Keratinocyte (primary cell): ENCODE data around the gene PCGF3. TPM values are rescaled to one million over a fixed set of nuclear protein-coding genes. Genes with fewer than 3 reads are reported as not detected.

Experiments
- DNase-seq: peaks from one replicate; pipeline ENCODE4 v3.0.0-alpha.2; 2011; ENCODE audit warnings: low read depth, missing footprints, low spot score
- FAIRE-seq: peaks from 2 replicates; lab custom pipeline; 2011; peaks lifted over from hg19 to GRCh38; lab: Jason Lieb, UNC
- H2AFZ ChIP-seq: 2 replicates; pipeline ENCODE4 v1.6.0; 2012; ENCODE audit warnings: low read length, control low read depth, inconsistent platforms; ENCODE audit not compliant: control insufficient read depth
- H3K27ac ChIP-seq: 2 replicates; pipeline ENCODE4 v1.5.1; 2011; ENCODE audit warnings: low read length; ENCODE audit not compliant: control insufficient read depth, insufficient read depth
- H3K27me3 ChIP-seq: 3 replicates; pipeline ENCODE4 v1.6.0; 2011; ENCODE audit warnings: low read length; ENCODE audit not compliant: control insufficient read depth, insufficient read depth; ENCODE audit errors: extremely low read depth
- H3K36me3 ChIP-seq, 2 experiments: 2 replicates in 1 of 2; 3 replicates in 1 of 2; pipeline ENCODE4 v1.5.1; 2011; ENCODE audit warnings: low read length in 2 of 2, mild to moderate bottlenecking in 1 of 2; ENCODE audit not compliant: control insufficient read depth in 2 of 2, insufficient read depth in 2 of 2; ENCODE audit errors: extremely low read depth in 1 of 2
- H3K4me1 ChIP-seq: 3 replicates; pipeline ENCODE4 v1.5.1; 2011; ENCODE audit warnings: low read length; ENCODE audit not compliant: control insufficient read depth, insufficient read depth; ENCODE audit errors: extremely low read depth
- H3K4me2 ChIP-seq: 3 replicates; pipeline ENCODE4 v1.6.0; 2011; ENCODE audit warnings: low read depth, low read length; ENCODE audit not compliant: control insufficient read depth, insufficient read depth; ENCODE audit errors: extremely low read depth
- H3K4me3 ChIP-seq, 3 experiments: fragments of 200-600 bp in 1 of 3; sonication (generic) in 1 of 3; 2 replicates in 2 of 3; 3 replicates in 1 of 3; pipeline ENCODE4 v1.5.1; 2011 to 2016; ENCODE audit warnings: low read length in 3 of 3, mild to moderate bottlenecking in 3 of 3, control low read depth in 2 of 3, inconsistent platforms in 1 of 3, low read depth in 1 of 3, mixed read lengths in 1 of 3, mixed run types in 1 of 3, moderate library complexity in 1 of 3; ENCODE audit not compliant: control insufficient read depth in 2 of 3, insufficient read depth in 2 of 3; ENCODE audit errors: extremely low read depth in 1 of 3
- H3K79me2 ChIP-seq: 2 replicates; pipeline ENCODE4 v1.6.0; 2012; ENCODE audit warnings: low read length; ENCODE audit not compliant: control insufficient read depth, insufficient read depth
- H3K9ac ChIP-seq: 3 replicates; pipeline ENCODE4 v1.6.0; 2011; ENCODE audit warnings: low read length; ENCODE audit not compliant: control insufficient read depth, insufficient read depth; ENCODE audit errors: extremely low read depth
- H3K9me1 ChIP-seq: 3 replicates; pipeline ENCODE4 v1.6.0; 2011; ENCODE audit warnings: low read length; ENCODE audit not compliant: control insufficient read depth, insufficient read depth; ENCODE audit errors: extremely low read depth
- H3K9me3 ChIP-seq: 2 replicates; pipeline ENCODE4 v1.5.1; 2012; ENCODE audit warnings: low read depth, low read length; ENCODE audit not compliant: control insufficient read depth
- H4K20me1 ChIP-seq: 3 replicates; pipeline ENCODE4 v1.6.0; 2011; ENCODE audit warnings: low read length; ENCODE audit not compliant: control insufficient read depth, insufficient read depth; ENCODE audit errors: extremely low read depth
- EZH2 ChIP-seq: IDR thresholded peaks from one replicate; pipeline ENCODE4 v1.6.1; 2012; ENCODE audit warnings: inconsistent platforms, mild to moderate bottlenecking, low read length, moderate library complexity
- dilution Hi-C: fragments of 300-500 bp; cut with MboI; formaldehyde crosslinking; loops from one replicate; pipeline ENCODE4 v1.7.0; 2020; ENCODE audit warnings: low sequenced_read_pairs; ENCODE audit not compliant: extremely low pct_ligation_motif_present
- polyA plus RNA-seq, 5 experiments: library from polyadenylated mRNA; depleted of rRNA in 3 of 5; stranded (reverse) in 3 of 5; stranded (forward) in 1 of 5; unstranded in 1 of 5; fragments of >200 nt; gene quantifications; 1 replicate in 1 of 5; 2 replicates in 3 of 5; 3 replicates in 1 of 5; pipeline versions ENCODE4 v1.2.1 to v1.2.3, GENCODE V29; 2011 to 2012; ENCODE audit warnings: missing spikeins in 2 of 5, low read depth in 1 of 5, low replicate concordance in 1 of 5
- TF ChIP-seq, protein P1 (sequence below), 3 experiments: IDR thresholded peaks in 1 of 3; conservative IDR thresholded peaks in 1 of 3; optimal IDR thresholded peaks in 1 of 3; 2 replicates in 2 of 3; 3 replicates in 1 of 3; pipeline versions ENCODE3 to v1.5.1; 2011; ENCODE audit warnings: low read length in 3 of 3, mild to moderate bottlenecking in 3 of 3, moderate library complexity in 2 of 3, control low read depth in 1 of 3, inconsistent platforms in 1 of 3; ENCODE audit not compliant: insufficient read depth in 2 of 3; ENCODE audit errors: extremely low read depth in 1 of 3

Gene PCGF3
- polyA plus RNA-seq, 1 donor (not counting 4 experiments of a cell fraction or from before 2014, with no cell fraction given), result 40.1 TPM

DNA sequence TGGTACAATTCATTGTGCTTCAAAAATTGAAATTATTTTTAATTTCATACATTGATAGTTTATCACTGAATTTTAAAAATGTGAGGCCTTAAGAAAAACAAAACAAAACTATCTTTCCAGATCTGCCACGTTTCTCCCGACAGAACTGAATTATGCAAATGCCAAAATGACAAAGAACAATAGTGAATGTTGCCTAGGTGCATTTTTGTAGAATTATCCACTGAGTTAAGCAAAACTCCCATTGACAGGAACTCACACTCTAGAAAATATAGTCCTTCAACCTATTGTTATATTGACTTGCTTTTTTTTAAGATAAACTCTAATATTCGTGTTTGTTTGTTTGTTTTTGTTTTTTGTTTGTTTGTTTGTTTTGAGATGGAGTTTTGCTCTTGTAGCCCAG, 6.5 kb downstream of the PCGF3 start:
- Histone ChIP-seq H4K20me1 (peaks cover 4% of the 10 kb centered on the region), H3K9me1 (peaks cover 4% of the 10 kb centered on the region), H3K4me1 (peaks cover 5% of the 10 kb centered on the region), H3K4me2 (no peak overlapping the region), H3K36me3 (peaks cover 5 to 12% of the 10 kb centered on the region in 2 experiments), H3K9me3 (no peaks in the 10 kb centered on the region), H2AFZ (no peak overlapping the region), H3K79me2 (peaks cover 76% of the 10 kb centered on the region), H3K9ac (no peak overlapping the region), H3K4me3 (no peak overlapping the region), H3K27ac (no peak overlapping the region), H3K27me3 (no peaks in the 10 kb centered on the region)
- DNase-seq (no peak), FAIRE-seq (no peak)
- dilution Hi-C loops, result no loop called here
- TF ChIP-seq, protein P1, sequence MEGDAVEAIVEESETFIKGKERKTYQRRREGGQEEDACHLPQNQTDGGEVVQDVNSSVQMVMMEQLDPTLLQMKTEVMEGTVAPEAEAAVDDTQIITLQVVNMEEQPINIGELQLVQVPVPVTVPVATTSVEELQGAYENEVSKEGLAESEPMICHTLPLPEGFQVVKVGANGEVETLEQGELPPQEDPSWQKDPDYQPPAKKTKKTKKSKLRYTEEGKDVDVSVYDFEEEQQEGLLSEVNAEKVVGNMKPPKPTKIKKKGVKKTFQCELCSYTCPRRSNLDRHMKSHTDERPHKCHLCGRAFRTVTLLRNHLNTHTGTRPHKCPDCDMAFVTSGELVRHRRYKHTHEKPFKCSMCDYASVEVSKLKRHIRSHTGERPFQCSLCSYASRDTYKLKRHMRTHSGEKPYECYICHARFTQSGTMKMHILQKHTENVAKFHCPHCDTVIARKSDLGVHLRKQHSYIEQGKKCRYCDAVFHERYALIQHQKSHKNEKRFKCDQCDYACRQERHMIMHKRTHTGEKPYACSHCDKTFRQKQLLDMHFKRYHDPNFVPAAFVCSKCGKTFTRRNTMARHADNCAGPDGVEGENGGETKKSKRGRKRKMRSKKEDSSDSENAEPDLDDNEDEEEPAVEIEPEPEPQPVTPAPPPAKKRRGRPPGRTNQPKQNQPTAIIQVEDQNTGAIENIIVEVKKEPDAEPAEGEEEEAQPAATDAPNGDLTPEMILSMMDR (optimal IDR thresholded peaks at IDR 0.05 in 1 of 3, IDR thresholded peaks at IDR 0.05 in 1 of 3, conservative IDR thresholded peaks at IDR 0.05 in 1 of 3; ENCODE audit: extremely low read depth in 1 of 3, insufficient read depth in 2 of 3, low read length in 3 of 3), result no peak
- no peak for TF ChIP-seq EZH2

DNA sequence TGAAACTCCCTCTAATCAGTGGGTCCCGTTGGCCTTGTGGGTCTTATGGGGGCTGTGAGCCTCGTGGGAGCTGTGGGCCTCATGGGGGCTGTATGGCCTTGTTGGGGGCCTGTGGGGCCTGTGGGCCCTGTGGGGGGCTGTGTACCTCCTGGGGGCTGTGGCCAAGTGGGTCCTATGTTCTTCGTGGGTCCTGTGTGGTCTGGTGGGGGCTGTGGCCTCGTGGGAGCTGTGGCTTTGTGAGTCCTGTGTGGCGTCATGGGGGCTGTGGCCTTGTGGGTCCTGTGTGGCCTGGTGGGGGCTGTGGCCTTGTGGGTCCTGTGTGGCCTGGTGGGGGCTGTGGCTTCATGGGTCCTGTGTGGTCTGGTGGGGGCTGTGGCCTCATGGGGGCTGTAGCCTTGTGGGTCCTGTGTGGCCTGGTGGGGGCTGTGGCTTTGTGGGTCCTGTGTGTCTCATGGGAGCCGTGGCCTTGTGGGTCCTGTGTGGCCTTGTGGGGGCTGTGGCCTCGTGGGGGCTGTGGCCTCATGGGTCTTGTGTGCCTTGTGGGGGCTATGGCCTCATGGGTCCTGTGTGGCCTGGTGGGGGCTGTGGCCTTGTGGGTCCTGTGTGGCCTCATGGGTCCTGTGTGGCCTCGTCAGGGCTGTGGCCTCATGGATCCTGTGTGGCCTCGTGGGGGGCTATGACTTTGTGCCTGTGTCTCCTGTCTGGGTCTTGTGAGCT, 7.4 kb downstream of the PCGF3 start:
- Histone ChIP-seq H3K4me3 (no peak overlapping the region), H3K9me1 (peaks cover 4% of the 10 kb centered on the region), H3K4me2 (no peak overlapping the region), H3K9me3 (no peaks in the 10 kb centered on the region), H4K20me1 (peaks cover 7% of the 10 kb centered on the region), H2AFZ (no peak overlapping the region), H3K36me3 (peaks cover 5 to 12% of the 10 kb centered on the region in 2 experiments), H3K9ac (no peak overlapping the region), H3K4me1 (peaks cover 2% of the 10 kb centered on the region), H3K27ac (no peak overlapping the region), H3K27me3 (no peaks in the 10 kb centered on the region), H3K79me2 (peaks cover 81% of the 10 kb centered on the region)
- dilution Hi-C loops, result no loop called here
- TF ChIP-seq, protein P1 (optimal IDR thresholded peaks at IDR 0.05 in 1 of 3, IDR thresholded peaks at IDR 0.05 in 1 of 3, conservative IDR thresholded peaks at IDR 0.05 in 1 of 3; ENCODE audit: extremely low read depth in 1 of 3, insufficient read depth in 2 of 3, low read length in 3 of 3), result no peak
- no peak for TF ChIP-seq EZH2
- DNase-seq, result no peak
- FAIRE-seq, result no peak
